Putamen (tissue), 1 donor: ENCODE data around the gene TMEM87A.
"Not testable (repeated sequence)": the region's sequence is repeated elsewhere in the genome, so short reads cannot be mapped to it uniquely, and the experiment has no call there.

Experiments
- DNase-seq: peaks from one replicate; pipeline ENCODE4 v3.0.0-alpha.2; 2016; ENCODE audit warnings: low spot score

The TMEM87A gene

GRCh38 chr15:42270996-42271395, 2.2 kb downstream of the TMEM87A start:
- no peak for DNase-seq

GRCh38 chr15:42270551-42270950, 2.7 kb downstream of the TMEM87A start:
- no peak for DNase-seq

- DNase-seq: no peak
These were observed 5.9 kb downstream of the TMEM87A start for GRCh38 chr15:42267286-42267685.

- DNase-seq: no peak
These were observed 8.4 kb downstream of the TMEM87A start for GRCh38 chr15:42264795-42265194.

- no peak for DNase-seq
These were observed 19.9 kb downstream of the TMEM87A start for GRCh38 chr15:42253300-42253699.

- DNase-seq: no peak
These were observed 32.4 kb downstream of the TMEM87A start for GRCh38 chr15:42240823-42241222.

- DNase-seq: no peak
These were observed 33.6 kb downstream of the TMEM87A start for GRCh38 chr15:42239528-42240182.

- DNase-seq: no peak
These were observed 40.1 kb downstream of the TMEM87A start for GRCh38 chr15:42233107-42233506.

- no peak for DNase-seq
These were observed 40.6 kb downstream of the TMEM87A start for GRCh38 chr15:42232606-42233005.

- no peak for DNase-seq
These were observed 42.1 kb downstream of the TMEM87A start for GRCh38 chr15:42231088-42231487.

GRCh38 chr15:42228981-42229380, 44.3 kb downstream of the TMEM87A start:
- DNase-seq: not testable (repeated sequence)

GRCh38 chr15:42228036-42228435, 45.2 kb downstream of the TMEM87A start:
- no peak for DNase-seq

- DNase-seq: peak; percentile 59
These were observed 46.6 kb downstream of the TMEM87A start for GRCh38 chr15:42226648-42227047.

GRCh38 chr15:42220216-42220615, 53.0 kb downstream of the TMEM87A start:
- no peak for DNase-seq

- DNase-seq: no peak
These were observed 54.2 kb downstream of the TMEM87A start for GRCh38 chr15:42218953-42219592.

GRCh38 chr15:42217568-42217967, 55.7 kb downstream of the TMEM87A start:
- DNase-seq: no peak

- no peak for DNase-seq
These were observed 57.1 kb downstream of the TMEM87A start for GRCh38 chr15:42215913-42216829.

- no peak for DNase-seq
These were observed 58.6 kb downstream of the TMEM87A start for GRCh38 chr15:42214600-42214999.

- DNase-seq: no peak
These were observed 59.7 kb downstream of the TMEM87A start for GRCh38 chr15:42213511-42213910.

GRCh38 chr15:42210696-42211095, 62.5 kb downstream of the TMEM87A start:
- no peak for DNase-seq

- peak; percentile 89 for DNase-seq
These were observed 65.3 kb downstream of the TMEM87A start, which contains the start of gene VPS39 for GRCh38 chr15:42207674-42208579. VPS39 (minus strand) TSS chr15:42208304; CDS start chr15:42208153, 151 bp downstream.

- DNase-seq: no peak
These were observed 66.8 kb downstream of the TMEM87A start for GRCh38 chr15:42206406-42206805.
